ENCODE results near the gene SCRT2.

SCRT2 gene

DNA sequence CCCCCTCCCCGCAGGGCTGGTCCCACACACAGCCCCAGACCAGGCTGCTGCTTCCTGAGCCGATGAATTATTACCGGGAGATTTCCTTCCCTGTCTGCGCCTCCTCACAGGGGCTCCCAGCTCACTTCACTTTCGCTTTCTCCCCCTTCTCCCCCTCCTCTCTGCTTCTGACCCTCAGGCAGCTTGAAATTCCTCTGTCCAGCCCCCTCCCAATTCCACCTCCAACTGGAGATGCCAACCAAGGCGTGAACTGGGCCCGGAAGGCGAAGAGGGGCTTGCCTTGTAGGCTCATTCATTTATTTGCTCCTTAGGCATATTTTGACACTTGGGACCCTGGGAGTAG lies 63.8 kb downstream of the SCRT2 start:
- Histone ChIP-seq H3K27ac (ENCODE audit: low read length) (no peak overlapping the region), H2AFZ (ENCODE audit: low read depth, low read length) (no peak overlapping the region), H3K36me3 (ENCODE audit: insufficient read depth, low read length) (no peaks in the 10 kb centered on the region), H3K4me3 (ENCODE audit: low read depth in 1 of 2, low read length in 2 of 2) (no peak overlapping the region), H3K9ac (ENCODE audit: low read depth, low read length) (no peak overlapping the region), H3K4me2 (ENCODE audit: insufficient read depth, low read length) (no peak overlapping the region), H3K27me3 (ENCODE audit: insufficient read depth, low read length, poor library complexity) (peaks cover 27% of the 10 kb centered on the region), H3K9me3 (ENCODE audit: insufficient read depth, low read length, severe bottlenecking) (no peaks in the 10 kb centered on the region), H3K4me1 (ENCODE audit: insufficient read depth, low read length) (no peaks in the 10 kb centered on the region), H4K20me1 (ENCODE audit: insufficient read depth, low read length) (peaks cover 9% of the 10 kb centered on the region), H3K79me2 (ENCODE audit: insufficient read depth, low read length) (no peaks in the 10 kb centered on the region)
- no peak for TF ChIP-seq EZH2 (IDR thresholded peaks at IDR 0.05; ENCODE audit: borderline replicate concordance, low read depth, low read length, severe bottlenecking)
- ATAC-seq (ENCODE audit: insufficient read depth, low read depth) (no peak), DNase-seq (no peak)

All from DND-41 (cell line).